ENCODE measurements around the gene QSOX2.

DNA sequence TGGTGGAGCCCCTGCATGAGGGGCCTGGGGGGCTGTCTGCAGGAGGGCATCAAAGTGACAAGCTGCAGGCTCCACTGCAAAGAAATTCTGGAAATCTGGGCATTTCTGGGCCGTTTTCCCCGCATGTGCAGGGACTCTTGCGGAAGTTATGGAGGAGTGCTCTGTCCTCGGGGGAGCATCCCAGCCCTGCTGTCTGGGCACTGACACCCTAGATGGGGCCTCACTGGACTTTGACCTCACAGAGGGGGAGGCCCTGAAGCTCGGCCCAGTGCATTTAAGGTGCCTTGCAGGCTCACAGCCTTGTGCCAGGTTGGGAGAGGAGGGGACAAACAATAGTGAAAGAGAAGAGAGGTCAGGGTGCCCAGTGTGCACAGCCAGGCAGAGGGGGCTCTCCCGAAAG, 76.1 kb downstream of the QSOX2 start:
- TF ChIP-seq POLR2AphosphoS5 (IDR thresholded peaks at IDR 0.05; ENCODE audit: low read depth, low read length) (no peak), TCF7L2 (IDR thresholded peaks at IDR 0.05; ENCODE audit: low read depth, low read length) (no peak)

Data from Panc1 (cell line).